HEK293T (cell line): ENCODE results near the gene PPWD1.

Experiments used
- ARNT ChIP-seq: fragments of 450-650 bp; IDR thresholded peaks from 2 replicates; pipeline ENCODE4 v1.6.1; 2017; ENCODE audit warnings: mild to moderate bottlenecking
- CTBP1 ChIP-seq: fragments of 450-650 bp; IDR thresholded peaks from 2 replicates; pipeline ENCODE4 v1.6.1; 2016; ENCODE audit warnings: borderline replicate concordance
- FOXA1 ChIP-seq: fragments of 450-650 bp; IDR thresholded peaks from 2 replicates; pipeline ENCODE4 v1.6.1; 2016; ENCODE audit warnings: mild to moderate bottlenecking
- FOXK2 ChIP-seq: fragments of 450-650 bp; IDR thresholded peaks from 2 replicates; pipeline ENCODE4 v1.6.1; 2016; ENCODE audit warnings: mild to moderate bottlenecking
- FOXM1 ChIP-seq: fragments of 450-650 bp; IDR thresholded peaks from 2 replicates; pipeline ENCODE4 v1.6.1; 2017; ENCODE audit warnings: mild to moderate bottlenecking, borderline replicate concordance
- HDGF ChIP-seq: fragments of 450-650 bp; IDR thresholded peaks from 2 replicates; pipeline ENCODE4 v1.6.1; 2017; ENCODE audit warnings: antibody characterized with exemption, borderline replicate concordance
- LEF1 ChIP-seq: fragments of 450-650 bp; IDR thresholded peaks from 2 replicates; pipeline ENCODE4 v1.6.1; 2017; ENCODE audit warnings: mild to moderate bottlenecking, borderline replicate concordance
- NFRKB ChIP-seq: fragments of 450-650 bp; IDR thresholded peaks from 2 replicates; pipeline ENCODE4 v1.6.1; 2016; ENCODE audit warnings: mild to moderate bottlenecking, moderate library complexity
- PKNOX1 ChIP-seq: fragments of 450-650 bp; IDR thresholded peaks from 2 replicates; pipeline ENCODE4 v1.6.1; 2016
- SP1 ChIP-seq: fragments of 450-650 bp; IDR thresholded peaks from 2 replicates; pipeline ENCODE4 v1.6.1; 2017
- SUZ12 ChIP-seq: fragments of 450-650 bp; IDR thresholded peaks from 2 replicates; pipeline ENCODE4 v1.6.1; 2016; ENCODE audit warnings: mild to moderate bottlenecking
- TARDBP ChIP-seq: fragments of 450-650 bp; IDR thresholded peaks from 2 replicates; pipeline ENCODE4 v1.6.1; 2016
- ZNF384 ChIP-seq: fragments of 450-650 bp; IDR thresholded peaks from 2 replicates; pipeline ENCODE4 v1.6.1; 2016

GRCh38 chr5:65570598-65571226 lies 7.6 kb downstream of the PPWD1 start:
- TF ChIP-seq NFRKB, result no peak
- no peak for TF ChIP-seq SUZ12
- TF ChIP-seq HDGF, result no peak
- no peak for TF ChIP-seq TARDBP
- no peak for TF ChIP-seq FOXM1
- TF ChIP-seq ARNT, result no peak
- TF ChIP-seq LEF1, result no peak
- no peak for TF ChIP-seq FOXA1
- no peak for TF ChIP-seq PKNOX1
- TF ChIP-seq SP1, result no peak
- TF ChIP-seq ZNF384, result no peak
- no peak for TF ChIP-seq FOXK2
- TF ChIP-seq CTBP1, result no peak
